Globus pallidus (tissue), 1 donor: ENCODE results near the gene INTS1.

Experiments used
- DNase-seq: peaks from one replicate; pipeline ENCODE4 v3.0.0-alpha.2; 2015; ENCODE audit warnings: low spot score

The INTS1 gene

GRCh38 chr7:1503390-1503789 lies 799 bp downstream of the INTS1 start:
- no peak for DNase-seq

- no peak for DNase-seq
Measured at GRCh38 chr7:1502845-1503244, 1.3 kb downstream of the INTS1 start.

- DNase-seq, result no peak
Measured at GRCh38 chr7:1501487-1502270, 2.5 kb downstream of the INTS1 start.

- no peak for DNase-seq
Measured at GRCh38 chr7:1500064-1500807, 4.0 kb downstream of the INTS1 start.

GRCh38 chr7:1499367-1500029 lies 4.7 kb downstream of the INTS1 start:
- DNase-seq, result no peak

- DNase-seq, result no peak
Measured at GRCh38 chr7:1498370-1499305, 5.6 kb downstream of the INTS1 start.

- DNase-seq, result no peak
Measured at GRCh38 chr7:1497293-1497927, 6.8 kb downstream of the INTS1 start.

GRCh38 chr7:1496531-1497292 lies 7.5 kb downstream of the INTS1 start:
- DNase-seq, result no peak

GRCh38 chr7:1495564-1496242 lies 8.5 kb downstream of the INTS1 start:
- no peak for DNase-seq

- no peak for DNase-seq
Measured at GRCh38 chr7:1494866-1495563, 9.2 kb downstream of the INTS1 start.

GRCh38 chr7:1494447-1494846 lies 9.7 kb downstream of the INTS1 start:
- no peak for DNase-seq

GRCh38 chr7:1493571-1493970 lies 10.6 kb downstream of the INTS1 start:
- DNase-seq, result no peak

GRCh38 chr7:1493129-1493528 lies 11.1 kb downstream of the INTS1 start:
- no peak for DNase-seq

GRCh38 chr7:1492640-1493039 lies 11.5 kb downstream of the INTS1 start:
- no peak for DNase-seq

GRCh38 chr7:1492221-1492620 lies 12.0 kb downstream of the INTS1 start:
- no peak for DNase-seq

- no peak for DNase-seq
Measured at GRCh38 chr7:1490837-1491236, 13.4 kb downstream of the INTS1 start.

GRCh38 chr7:1489336-1489735 lies 14.9 kb downstream of the INTS1 start:
- no peak for DNase-seq

GRCh38 chr7:1488016-1488415 lies 16.2 kb downstream of the INTS1 start:
- no peak for DNase-seq

GRCh38 chr7:1487466-1487865 lies 16.7 kb downstream of the INTS1 start:
- DNase-seq, result no peak
